ENCODE measurements around the gene NOX3. TPM values are rescaled to one million over a fixed set of nuclear protein-coding genes. Genes with fewer than 3 reads are reported as not detected.
"Not testable (repeated sequence)": the region's sequence is repeated elsewhere in the genome, so short reads cannot be mapped to it uniquely, and the experiment has no call there.

NOX3 gene
- total RNA-seq, 1 donor from 2014 or later = not detected

GRCh38 chr6:155371230-155371629 is 84.4 kb downstream of the NOX3 start:
- no peak for DNase-seq
- Histone ChIP-seq H3K27me3 (ENCODE audit: low read depth) (peaks cover 26% of the 10 kb centered on the region), H3K36me3 (no peaks in the 10 kb centered on the region), H3K4me3 (no peak overlapping the region), H3K27ac (replicated peaks) (no peak overlapping the region), H3K9me3 (replicated peaks) (no peaks in the 10 kb centered on the region), H3K4me1 (no peaks in the 10 kb centered on the region)
- intact Hi-C loops (cut with micrococcal nuclease) = no loop called here
- TF ChIP-seq CTCF (IDR thresholded peaks at IDR 0.05; ENCODE audit: borderline replicate concordance) = no peak

GRCh38 chr6:155366325-155366724 is 89.3 kb downstream of the NOX3 start:
- Histone ChIP-seq H3K4me1 (no peaks in the 10 kb centered on the region), H3K36me3 (no peaks in the 10 kb centered on the region), H3K4me3 (no peak overlapping the region), H3K27ac (replicated peaks) (no peak overlapping the region), H3K27me3 (ENCODE audit: low read depth) (peaks cover 17% of the 10 kb centered on the region), H3K9me3 (replicated peaks) (no peaks in the 10 kb centered on the region)
- no peak for TF ChIP-seq CTCF (IDR thresholded peaks at IDR 0.05; ENCODE audit: borderline replicate concordance)
- intact Hi-C loops (cut with micrococcal nuclease) = no loop called here
- DNase-seq = no peak

GRCh38 chr6:155364844-155365437 is 90.7 kb downstream of the NOX3 start:
- Histone ChIP-seq H3K27ac (replicated peaks) (no peak overlapping the region), H3K36me3 (no peaks in the 10 kb centered on the region), H3K4me1 (no peaks in the 10 kb centered on the region), H3K27me3 (ENCODE audit: low read depth) (peaks cover 6% of the 10 kb centered on the region), H3K9me3 (replicated peaks) (peaks cover 11% of the 10 kb centered on the region), H3K4me3 (no peak overlapping the region)
- intact Hi-C loops (cut with micrococcal nuclease) = no loop called here
- no peak for DNase-seq
- no peak for TF ChIP-seq CTCF (IDR thresholded peaks at IDR 0.05; ENCODE audit: borderline replicate concordance)

- DNase-seq; H3K4me1 ChIP-seq; H3K4me3 ChIP-seq; H3K36me3 ChIP-seq; intact Hi-C loops (cut with micrococcal nuclease); H3K27me3 ChIP-seq (ENCODE audit: low read depth); H3K27ac ChIP-seq (replicated peaks): not testable (repeated sequence)
- H3K9me3 ChIP-seq (replicated peaks) = peaks cover 17% of the 10 kb centered on the region
These were observed 91.6 kb downstream of the NOX3 start for GRCh38 chr6:155364021-155364420.

- H3K27ac ChIP-seq (replicated peaks); H3K36me3 ChIP-seq; H3K4me1 ChIP-seq; DNase-seq; intact Hi-C loops (cut with micrococcal nuclease); H3K4me3 ChIP-seq; H3K27me3 ChIP-seq (ENCODE audit: low read depth): not testable (repeated sequence)
- peaks cover 21% of the 10 kb centered on the region for H3K9me3 ChIP-seq (replicated peaks)
These were observed 92.5 kb downstream of the NOX3 start for GRCh38 chr6:155362968-155363632.

GRCh38 chr6:155354167-155354566 is 101.5 kb downstream of the NOX3 start:
- peaks cover 34% of the 10 kb centered on the region for H3K9me3 ChIP-seq (replicated peaks)
- no peaks in the 10 kb centered on the region for H3K4me1 ChIP-seq
- no peak for DNase-seq
- H3K4me3 ChIP-seq = no peak overlapping the region
- H3K36me3 ChIP-seq = no peaks in the 10 kb centered on the region
- TF ChIP-seq CTCF (IDR thresholded peaks at IDR 0.05; ENCODE audit: borderline replicate concordance) = no peak
- intact Hi-C loops (cut with micrococcal nuclease) = no loop called here
- H3K27me3 ChIP-seq (ENCODE audit: low read depth) = peaks cover 20% of the 10 kb centered on the region
- H3K27ac ChIP-seq (replicated peaks) = no peak overlapping the region

All from left ventricle myocardium inferior (tissue), 1 donor.